ENCODE results near the gene RNU5D-1. TPM values are rescaled to one million over a fixed set of nuclear protein-coding genes. Genes with fewer than 3 reads are reported as not detected.
"Not testable (repeated sequence)": the region's sequence is repeated elsewhere in the genome, so short reads cannot be mapped to it uniquely, and the experiment has no call there.

The RNU5D-1 gene
- total RNA-seq: not detected in 2 replicates

- Mint-ChIP-seq H3K27me3 (ENCODE audit: insufficient read depth) (peaks cover 3% of the 10 kb centered on the region), H3K4me1 (ENCODE audit: low read depth) (peaks cover 35% of the 10 kb centered on the region), H3K4me3 (peak within 1 kb of the TSS; percentile 60), H3K36me3 (ENCODE audit: low read depth) (no peaks in the 10 kb centered on the region), H3K27ac (peak within 1 kb of the TSS; percentile 100), H3K9me3 (no peaks in the 10 kb centered on the region)
- intact Hi-C loops (cut with micrococcal nuclease): loop anchor here (1.0 to 10.0 kb wide), 12 partner anchors 8 to 854 kb away; partner anchors contain the start of genes KIF2C, NASP, PLK3 and RPS8
- peak; percentile 87 for DNase-seq (ENCODE audit: low spot score)
These were observed at the start of gene RNU5D-1 for GRCh38 chr1:44730741-44731512. TSS of gene RNU5D-1 (minus strand) at chr1:44731170.

- H3K4me1 Mint-ChIP-seq (ENCODE audit: low read depth): peaks cover 56% of the 10 kb centered on the region
These were observed 49.7 kb upstream of the RNU5D-1 start for GRCh38 chr1:44780583-44781121.

GRCh38 chr1:44778705-44779576, 48.0 kb upstream of the RNU5D-1 start:
- H3K36me3 Mint-ChIP-seq (ENCODE audit: low read depth): peaks cover 64% of the 10 kb centered on the region
- peaks cover 44% of the 10 kb centered on the region for H3K4me1 Mint-ChIP-seq (ENCODE audit: low read depth)
- peak overlapping the region; percentile 81 for H3K27ac Mint-ChIP-seq
- peak overlapping the region; percentile 88 for H3K4me3 Mint-ChIP-seq
- H3K27me3 Mint-ChIP-seq (ENCODE audit: insufficient read depth): no peaks in the 10 kb centered on the region
- no peaks in the 10 kb centered on the region for H3K9me3 Mint-ChIP-seq
- no peak for DNase-seq (ENCODE audit: low spot score)
- intact Hi-C loops (cut with micrococcal nuclease): loop anchor here (5.0 kb wide), 1 partner anchor 908 kb away; the partner anchor contains the start of genes GPBP1L1 and TMEM69

More at GRCh38 chr1:44780583-44781121, 49.7 kb upstream of the RNU5D-1 start:
- no peak for DNase-seq (ENCODE audit: low spot score)
- no peaks in the 10 kb centered on the region for H3K27me3 Mint-ChIP-seq (ENCODE audit: insufficient read depth)
- H3K9me3 Mint-ChIP-seq: no peaks in the 10 kb centered on the region
- H3K27ac Mint-ChIP-seq: no peak overlapping the region
- H3K4me3 Mint-ChIP-seq: no peak overlapping the region
- intact Hi-C loops (cut with micrococcal nuclease): loop anchor here (10.0 kb wide), 1 partner anchor 1936 kb away; the partner anchor contains the start of gene ZNF691
- peaks cover 59% of the 10 kb centered on the region for H3K36me3 Mint-ChIP-seq (ENCODE audit: low read depth)

- H3K4me3 Mint-ChIP-seq: peak overlapping the region; percentile 88
- no peak for DNase-seq (ENCODE audit: low spot score)
- H3K9me3 Mint-ChIP-seq: no peaks in the 10 kb centered on the region
- peaks cover 36% of the 10 kb centered on the region for H3K4me1 Mint-ChIP-seq (ENCODE audit: low read depth)
- H3K27me3 Mint-ChIP-seq (ENCODE audit: insufficient read depth): no peaks in the 10 kb centered on the region
- intact Hi-C loops (cut with micrococcal nuclease): loop anchor here (5.0 kb wide), 1 partner anchor 909 kb away; the partner anchor contains the start of genes GPBP1L1 and TMEM69
- H3K27ac Mint-ChIP-seq: peak overlapping the region; percentile 42
- H3K36me3 Mint-ChIP-seq (ENCODE audit: low read depth): peaks cover 63% of the 10 kb centered on the region
These were observed 47.1 kb upstream of the RNU5D-1 start for GRCh38 chr1:44777969-44778635.

- Mint-ChIP-seq H3K4me1 (ENCODE audit: low read depth) (peaks cover 33% of the 10 kb centered on the region), H3K9me3 (no peaks in the 10 kb centered on the region), H3K27me3 (ENCODE audit: insufficient read depth) (no peaks in the 10 kb centered on the region), H3K27ac (peak overlapping the region; percentile 42), H3K4me3 (peak overlapping the region; percentile 88), H3K36me3 (ENCODE audit: low read depth) (peaks cover 61% of the 10 kb centered on the region)
- intact Hi-C loops (cut with micrococcal nuclease): loop anchor here (5.0 kb wide), 1 partner anchor 910 kb away; the partner anchor contains the start of genes GPBP1L1 and TMEM69
- DNase-seq (ENCODE audit: low spot score): no peak
These were observed 46.6 kb upstream of the RNU5D-1 start for GRCh38 chr1:44777547-44777946.

DNA sequence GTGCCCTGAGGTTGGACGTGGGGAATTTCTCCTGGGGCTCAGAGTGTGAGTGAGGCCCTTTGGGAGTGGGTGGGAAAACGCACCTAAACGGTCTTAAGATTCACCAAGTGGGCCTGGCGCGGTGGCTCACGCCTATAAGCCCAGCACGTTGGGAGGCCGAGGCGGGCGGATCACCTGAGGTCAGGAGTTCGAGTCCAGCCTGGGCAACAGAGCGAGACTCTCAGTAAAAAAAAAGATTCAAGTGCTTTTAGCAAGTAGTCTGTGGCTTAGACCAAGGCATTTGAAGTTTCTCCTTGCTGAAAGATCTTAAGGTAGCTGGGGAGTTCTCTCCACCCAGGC, 45.7 kb upstream of the RNU5D-1 start:
- H3K27me3 Mint-ChIP-seq (ENCODE audit: insufficient read depth): no peaks in the 10 kb centered on the region
- peak overlapping the region; percentile 91 for H3K27ac Mint-ChIP-seq
- H3K4me1 Mint-ChIP-seq (ENCODE audit: low read depth): peaks cover 33% of the 10 kb centered on the region
- intact Hi-C loops (cut with micrococcal nuclease): loop anchor here (5.0 kb wide), 1 partner anchor 911 kb away; the partner anchor contains the start of genes GPBP1L1 and TMEM69
- H3K4me3 Mint-ChIP-seq: peak overlapping the region; percentile 88
- DNase-seq (ENCODE audit: low spot score): no peak
- H3K36me3 Mint-ChIP-seq (ENCODE audit: low read depth): peaks cover 57% of the 10 kb centered on the region
- no peaks in the 10 kb centered on the region for H3K9me3 Mint-ChIP-seq

- Mint-ChIP-seq H3K36me3 (ENCODE audit: low read depth) (peaks cover 52% of the 10 kb centered on the region), H3K4me1 (ENCODE audit: low read depth) (peaks cover 27% of the 10 kb centered on the region), H3K4me3 (peak overlapping the region; percentile 88), H3K27ac (peak overlapping the region; percentile 91), H3K27me3 (ENCODE audit: insufficient read depth) (no peaks in the 10 kb centered on the region), H3K9me3 (no peaks in the 10 kb centered on the region)
- intact Hi-C loops (cut with micrococcal nuclease): loop anchor here (1.0 to 5.0 kb wide), 9 partner anchors 10 to 911 kb away; partner anchors contain the start of genes BTBD19, GPBP1L1, KIF2C and PLK3
- DNase-seq (ENCODE audit: low spot score): no peak
These were observed 45.2 kb upstream of the RNU5D-1 start for GRCh38 chr1:44775930-44776729.

- H3K27ac Mint-ChIP-seq: peak within 1 kb of the TSS; percentile 93
- peak; percentile 85 for DNase-seq (ENCODE audit: low spot score)
- H3K4me1 Mint-ChIP-seq (ENCODE audit: low read depth): peaks cover 23% of the 10 kb centered on the region
- intact Hi-C loops (cut with micrococcal nuclease): loop anchor here (1.0 to 5.0 kb wide), 9 partner anchors 11 to 912 kb away; partner anchors contain the start of genes BTBD19, GPBP1L1, KIF2C and PLK3
- H3K9me3 Mint-ChIP-seq: no peaks in the 10 kb centered on the region
- no peaks in the 10 kb centered on the region for H3K27me3 Mint-ChIP-seq (ENCODE audit: insufficient read depth)
- H3K4me3 Mint-ChIP-seq: peak within 1 kb of the TSS; percentile 88
- peaks cover 44% of the 10 kb centered on the region for H3K36me3 Mint-ChIP-seq (ENCODE audit: low read depth)
These were observed 44.3 kb upstream of the RNU5D-1 start, which contains the start of gene RPS8 for GRCh38 chr1:44775078-44775929. TSS of gene RPS8 (plus strand) at chr1:44775540. CDS start at chr1:44775597, 57 bp downstream.

DNA sequence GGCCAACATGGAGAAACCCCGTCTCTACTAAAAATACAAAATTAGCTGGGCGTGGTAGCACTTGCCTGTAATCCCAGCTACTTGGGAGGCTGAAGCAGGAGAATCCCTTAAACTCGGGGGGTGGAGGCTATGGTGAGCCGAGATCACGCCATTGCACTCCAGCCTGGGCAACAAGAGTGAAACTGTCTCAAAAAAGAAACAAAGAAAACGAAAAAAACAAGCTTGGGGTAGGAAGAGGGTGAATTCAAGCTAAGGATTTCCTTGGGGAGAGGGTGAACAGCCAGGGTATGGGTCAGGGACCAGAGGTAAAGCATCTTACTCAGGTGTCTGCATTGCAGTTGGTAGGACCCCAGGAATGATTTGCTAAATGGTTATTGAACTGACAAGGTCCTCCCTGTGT, 35.5 kb upstream of the RNU5D-1 start:
- H3K9me3 Mint-ChIP-seq; H3K4me1 Mint-ChIP-seq (ENCODE audit: low read depth); intact Hi-C loops (cut with micrococcal nuclease); H3K4me3 Mint-ChIP-seq; H3K27ac Mint-ChIP-seq; DNase-seq (ENCODE audit: low spot score); H3K27me3 Mint-ChIP-seq (ENCODE audit: insufficient read depth): not testable (repeated sequence)
- peaks cover 27% of the 10 kb centered on the region for H3K36me3 Mint-ChIP-seq (ENCODE audit: low read depth)

- H3K4me1 Mint-ChIP-seq (ENCODE audit: low read depth): peaks cover 4% of the 10 kb centered on the region
- no peaks in the 10 kb centered on the region for H3K9me3 Mint-ChIP-seq
- no peak for DNase-seq (ENCODE audit: low spot score)
- no peak overlapping the region for H3K4me3 Mint-ChIP-seq
- peaks cover 52% of the 10 kb centered on the region for H3K36me3 Mint-ChIP-seq (ENCODE audit: low read depth)
- intact Hi-C loops (cut with micrococcal nuclease): no loop called here
- no peaks in the 10 kb centered on the region for H3K27me3 Mint-ChIP-seq (ENCODE audit: insufficient read depth)
- no peak overlapping the region for H3K27ac Mint-ChIP-seq
These were observed 29.9 kb upstream of the RNU5D-1 start for GRCh38 chr1:44760876-44761275.

DNA sequence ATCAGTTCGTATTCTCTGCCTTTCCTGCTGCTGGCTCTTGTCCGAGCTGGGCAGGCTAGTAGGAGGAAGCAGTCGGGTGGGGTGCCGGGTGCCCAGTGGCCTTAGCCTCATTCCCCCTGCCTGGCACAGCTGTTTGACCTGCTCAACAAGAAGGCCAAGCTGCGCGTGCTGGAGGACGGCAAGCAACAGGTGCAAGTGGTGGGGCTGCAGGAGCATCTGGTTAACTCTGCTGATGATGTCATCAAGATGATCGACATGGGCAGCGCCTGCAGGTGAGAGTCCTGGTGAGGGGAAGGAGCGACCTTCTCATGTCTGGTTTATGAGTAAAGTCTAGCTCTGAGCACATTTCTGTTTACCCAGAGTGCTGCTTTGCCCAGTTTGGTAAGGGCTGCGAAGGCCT, 28.1 kb upstream of the RNU5D-1 start:
- no peak overlapping the region for H3K27ac Mint-ChIP-seq
- intact Hi-C loops (cut with micrococcal nuclease): no loop called here
- no peaks in the 10 kb centered on the region for H3K27me3 Mint-ChIP-seq (ENCODE audit: insufficient read depth)
- no peaks in the 10 kb centered on the region for H3K9me3 Mint-ChIP-seq
- H3K36me3 Mint-ChIP-seq (ENCODE audit: low read depth): peaks cover 59% of the 10 kb centered on the region
- H3K4me3 Mint-ChIP-seq: no peak overlapping the region
- H3K4me1 Mint-ChIP-seq (ENCODE audit: low read depth): peaks cover 4% of the 10 kb centered on the region
- no peak for DNase-seq (ENCODE audit: low spot score)
